CD4-positive, alpha-beta T cell (primary cell): ENCODE results near the gene BCL2. TPM values are rescaled to one million over a fixed set of nuclear protein-coding genes. Genes with fewer than 3 reads are reported as not detected.
A peak's percentile ranks its signal among the peaks of the same experiment; 100 is the strongest.

Experiments
- ATAC-seq: fragments of 200-7000 bp; cut with Tn5 transposase; one replicate; pipeline ENCODE4 v1.10.0; 2022; ENCODE audit warnings: mild to moderate bottlenecking; ENCODE audit not compliant: poor library complexity
- CTCF ChIA-PET: fragments of 350-600 bp; sonication (Branson Sonifier 250); formaldehyde crosslinking; loops from one replicate; lab custom pipeline; 2021; ENCODE audit warnings: antibody characterized with exemption, inconsistent platforms; lab: Charles Lee
- POLR2A ChIA-PET: fragments of 350-600 bp; sonication (Branson Sonifier 250); formaldehyde crosslinking; loops from one replicate; lab custom pipeline; 2021; ENCODE audit warnings: antibody characterized with exemption, inconsistent platforms; lab: Charles Lee
- DNase-seq, 14 experiments: peaks; one replicate each; pipeline ENCODE4 v3.0.0-alpha.2; 2013 to 2020; ENCODE audit warnings: mixed read lengths in 2 of 14
- H3K27ac ChIP-seq, 2 donors: one replicate each; pipeline versions ENCODE4 v1.5.1 to v1.7.0; 2013; ENCODE audit warnings: low read length in 2 of 2, low read depth in 1 of 2, mild to moderate bottlenecking in 1 of 2
- H3K27me3 ChIP-seq, 2 experiments: 1 replicate in 1 of 2; 2 replicates in 1 of 2; pipeline versions ENCODE4 v1.6.1 to v1.7.0; 2013; ENCODE audit warnings: low read length in 2 of 2, control low read depth in 1 of 2, mild to moderate bottlenecking in 1 of 2, moderate library complexity in 1 of 2; ENCODE audit not compliant: insufficient read depth in 2 of 2, control insufficient read depth in 1 of 2
- H3K36me3 ChIP-seq: one replicate; pipeline ENCODE4 v1.6.1; 2013; ENCODE audit warnings: low read length, control low read depth; ENCODE audit not compliant: insufficient read depth
- H3K4me1 ChIP-seq: one replicate; pipeline ENCODE4 v1.6.1; 2013; ENCODE audit warnings: low read length, control low read depth; ENCODE audit not compliant: insufficient read depth
- H3K4me3 ChIP-seq: one replicate; pipeline ENCODE4 v1.5.1; 2013; ENCODE audit warnings: mild to moderate bottlenecking, low read length, moderate library complexity
- H3K9me3 ChIP-seq, 2 experiments: 1 replicate in 1 of 2; 2 replicates in 1 of 2; pipeline versions ENCODE4 v1.6.1 to v1.7.0; 2013; ENCODE audit warnings: low read length in 2 of 2, mild to moderate bottlenecking in 2 of 2, control low read depth in 1 of 2, moderate library complexity in 1 of 2; ENCODE audit not compliant: control insufficient read depth in 1 of 2, insufficient read depth in 1 of 2
- H3K27ac Mint-ChIP-seq: one replicate; pipeline ENCODE4 v1.8.0; 2020; ENCODE audit warnings: mixed read lengths
- H3K27me3 Mint-ChIP-seq: one replicate; pipeline ENCODE4 v1.8.0; 2021; ENCODE audit warnings: mixed read lengths
- H3K36me3 Mint-ChIP-seq: one replicate; pipeline ENCODE4 v1.8.0; 2021; ENCODE audit warnings: low read depth, mixed read lengths
- H3K4me1 Mint-ChIP-seq: one replicate; pipeline ENCODE4 v1.8.0; 2021; ENCODE audit warnings: low read depth, mixed read lengths
- H3K4me3 Mint-ChIP-seq: one replicate; pipeline ENCODE4 v1.8.0; 2020; ENCODE audit warnings: mild to moderate bottlenecking, mixed read lengths
- H3K9me3 Mint-ChIP-seq: one replicate; pipeline ENCODE4 v1.8.0; 2020; ENCODE audit warnings: mixed read lengths
- CTCF ChIP-seq: fragments of 200-600 bp; IDR thresholded peaks from one replicate; pipeline ENCODE4 v1.8.0; 2022; ENCODE audit warnings: antibody characterized with exemption, mild to moderate bottlenecking
- intact Hi-C, 2 experiments: fragments of 100-400 bp; cut with DNase I in 1 of 2; cut with micrococcal nuclease in 1 of 2; formaldehyde crosslinking; loops; one replicate each; pipeline versions ENCODE4 v1.15.1 to v1.9.0; 2023 to 2025; cut with DNase I, micrococcal nuclease
- total RNA-seq, 174 experiments: library from RNA in 2 of 174; stranded (reverse) in 2 of 174; gene quantifications; one replicate each; pipeline ENCODE4 v1.2.3 and lab custom pipeline; 2021 to 2026

Gene BCL2
- total RNA-seq, 2 experiments from 2014 or later = 40.1 to 40.3 TPM

GRCh38 chr18:63074981-63075404, 244.6 kb downstream of the BCL2 start:
- Histone ChIP-seq H3K27me3 (no peaks in the 10 kb centered on the region), H3K4me1 (peaks cover 3% of the 10 kb centered on the region), H3K36me3 (no peaks in the 10 kb centered on the region), H3K9me3 (peaks cover 0 to 4% of the 10 kb centered on the region in 2 experiments), H3K27ac (no peak overlapping the region), H3K4me3 (peak overlapping the region; percentile 52)
- Mint-ChIP-seq H3K9me3 (no peaks in the 10 kb centered on the region), H3K4me3 (peak overlapping the region; percentile 81), H3K36me3 (no peaks in the 10 kb centered on the region), H3K27me3 (peaks cover 8% of the 10 kb centered on the region), H3K4me1 (peaks cover 11% of the 10 kb centered on the region), H3K27ac (no peak overlapping the region)
- ChIA-PET POLR2A (interaction anchor here (1.0 kb wide), 1 partner anchor 16 kb away, joined by 3 read pairs; no protein-coding TSS in a partner anchor), CTCF (interaction anchor here (1.1 kb wide), 1 partner anchor 58 kb away, joined by 3 read pairs; no protein-coding TSS in a partner anchor)
- TF ChIP-seq CTCF = no peak
- DNase-seq (peak; percentile 18 to 69 (median 38)), ATAC-seq (peak; percentile 87)
- intact Hi-C loops = no loop called here

GRCh38 chr18:63073481-63073880, 246.1 kb downstream of the BCL2 start:
- Mint-ChIP-seq H3K27ac (no peak overlapping the region), H3K4me3 (no peak overlapping the region), H3K9me3 (no peaks in the 10 kb centered on the region), H3K27me3 (peaks cover 8% of the 10 kb centered on the region), H3K36me3 (no peaks in the 10 kb centered on the region), H3K4me1 (peaks cover 11% of the 10 kb centered on the region)
- POLR2A ChIA-PET = no interaction called here
- no peak overlapping the region for H3K27ac ChIP-seq
- no peak overlapping the region for H3K4me3 ChIP-seq
- intact Hi-C loops = no loop called here
- no peak for TF ChIP-seq CTCF
- H3K9me3 ChIP-seq = no peaks in the 10 kb centered on the region
- ATAC-seq (no peak), DNase-seq (peak in 3 of 14 experiments; percentile 32 to 37 (median 36))
- peaks cover 3% of the 10 kb centered on the region for H3K4me1 ChIP-seq
- CTCF ChIA-PET = no interaction called here
- no peaks in the 10 kb centered on the region for H3K36me3 ChIP-seq
- no peaks in the 10 kb centered on the region for H3K27me3 ChIP-seq

Other genes starting within 250 kb of the BCL2 start
- 10 to 100 TPM; 21.1 to 23.5 TPM for gene KDSR, start 47.4 kb upstream of the BCL2 start, total RNA-seq
- gene VPS4B, start 102.7 kb upstream of the BCL2 start, total RNA-seq = 10 to 100 TPM; 46.0 to 50.8 TPM
- gene SERPINB5, start 157.2 kb upstream of the BCL2 start, total RNA-seq = not detected
- not detected for gene SERPINB12, start 222.6 kb upstream of the BCL2 start, total RNA-seq